NCI-H345 (cell line): ENCODE data around the gene ANP32A.
A peak's percentile ranks its signal among the peaks of the same experiment; 100 is the strongest.
"Not testable (repeated sequence)": the region's sequence is repeated elsewhere in the genome, so short reads cannot be mapped to it uniquely, and the experiment has no call there.

Source experiments
- DNase-seq: peaks from one replicate; lab custom pipeline; 2025; lab: John Stamatoyannopoulos, UW

ANP32A gene

DNA sequence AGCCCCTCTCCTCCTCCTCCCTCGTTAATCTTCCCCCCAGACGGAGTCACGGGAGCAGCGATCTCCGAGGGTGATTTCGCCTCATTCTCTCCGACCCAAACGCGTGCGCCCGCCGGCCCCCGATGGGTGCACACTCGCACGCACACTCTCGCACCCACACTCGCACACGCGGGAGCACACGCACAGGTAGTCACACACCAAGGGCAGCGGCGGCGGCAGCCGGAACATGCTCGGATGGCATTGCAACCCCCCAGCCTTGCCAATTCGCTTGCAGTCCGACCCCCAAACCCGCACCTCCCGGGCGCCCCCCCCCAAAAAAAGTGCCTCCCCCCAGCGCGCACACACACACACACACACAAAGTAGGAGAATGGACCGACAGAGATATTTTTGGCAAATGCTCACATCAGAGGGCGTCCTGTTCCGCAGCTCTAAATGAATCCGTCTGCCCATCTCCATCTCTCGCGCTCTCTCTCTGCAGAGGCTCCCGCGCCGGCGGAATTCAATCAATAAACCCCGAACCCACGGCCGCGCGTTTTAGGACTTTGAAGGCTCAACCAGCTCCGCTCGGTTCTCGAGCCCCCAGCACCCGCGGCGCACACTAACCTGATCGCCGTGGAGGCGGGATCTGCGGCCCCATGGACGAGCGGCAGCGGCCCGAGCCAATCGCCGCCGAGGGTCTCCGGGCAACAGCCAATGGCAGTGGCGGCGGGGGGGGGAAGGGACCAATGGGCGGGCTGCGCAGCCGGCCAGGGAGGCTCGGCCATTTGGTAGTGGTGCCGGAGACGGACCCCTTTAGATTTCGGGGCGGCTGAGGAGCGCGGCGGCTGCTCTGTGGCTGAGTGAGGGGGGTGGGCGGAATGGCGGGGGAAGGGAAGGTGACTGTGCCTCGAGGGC is at the start of gene ANP32A:
TSS of gene ANP32A (minus strand) at position 601 of the 895 bp plus-strand sequence. CDS start at position 457, 144 bp downstream.
- peak; percentile 91 for DNase-seq

DNA sequence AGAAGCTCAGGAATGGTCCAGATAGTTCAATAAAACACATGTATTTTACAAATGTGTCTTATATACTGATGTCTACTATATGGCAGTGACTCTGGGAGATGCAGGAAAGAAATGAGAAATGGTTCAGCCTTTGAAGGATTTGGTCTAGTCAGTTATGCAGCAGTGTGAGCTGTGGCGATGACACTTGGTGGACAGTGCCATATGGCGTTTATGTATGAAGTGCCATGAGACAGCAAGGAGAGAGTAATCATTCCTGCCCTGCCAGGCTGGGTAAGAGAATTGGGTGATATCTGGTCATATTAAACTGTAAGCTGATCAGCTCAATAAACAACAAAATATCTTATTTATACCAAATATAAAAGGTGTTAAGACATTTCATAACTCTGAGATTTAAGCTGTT is 47.6 kb upstream of the ANP32A start:
- DNase-seq, result no peak

DNA sequence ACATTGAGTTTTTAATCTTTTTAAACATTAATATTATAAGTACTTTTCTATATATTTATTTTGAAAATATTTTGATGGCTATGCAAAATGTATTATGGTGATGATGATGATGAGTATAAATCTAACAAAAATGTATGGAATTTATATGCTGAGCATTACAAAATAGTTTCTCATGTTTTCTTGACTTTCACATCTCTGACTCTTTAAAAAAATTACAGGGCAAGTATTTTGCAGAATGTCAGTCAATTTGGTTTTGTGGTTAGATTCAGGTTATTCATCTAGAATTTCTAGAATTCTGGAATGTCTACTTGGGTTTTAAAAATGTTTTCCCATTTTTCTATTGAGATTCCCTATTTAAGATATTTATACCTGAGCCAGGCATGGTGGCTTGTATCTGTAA is 41.7 kb upstream of the ANP32A start:
- DNase-seq, result no peak

DNA sequence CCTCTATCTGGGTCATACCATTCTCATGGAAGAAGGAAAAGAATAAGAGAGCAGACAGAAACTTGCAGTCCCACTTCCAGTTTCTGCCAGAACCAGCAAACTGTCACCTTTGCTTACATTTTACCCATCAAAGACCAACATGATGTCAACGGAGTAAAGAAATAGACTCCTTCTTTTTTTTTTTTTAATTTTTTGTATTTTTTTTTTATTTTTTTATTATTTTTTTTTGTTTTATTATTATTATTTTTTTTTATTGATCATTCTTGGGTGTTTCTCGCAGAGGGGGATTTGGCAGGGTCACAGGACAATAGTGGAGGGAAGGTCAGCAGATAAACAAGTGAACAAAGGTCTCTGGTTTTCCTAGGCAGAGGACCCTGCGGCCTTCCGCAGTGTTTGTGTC is 38.0 kb upstream of the ANP32A start:
- DNase-seq, result not testable (repeated sequence)

DNA sequence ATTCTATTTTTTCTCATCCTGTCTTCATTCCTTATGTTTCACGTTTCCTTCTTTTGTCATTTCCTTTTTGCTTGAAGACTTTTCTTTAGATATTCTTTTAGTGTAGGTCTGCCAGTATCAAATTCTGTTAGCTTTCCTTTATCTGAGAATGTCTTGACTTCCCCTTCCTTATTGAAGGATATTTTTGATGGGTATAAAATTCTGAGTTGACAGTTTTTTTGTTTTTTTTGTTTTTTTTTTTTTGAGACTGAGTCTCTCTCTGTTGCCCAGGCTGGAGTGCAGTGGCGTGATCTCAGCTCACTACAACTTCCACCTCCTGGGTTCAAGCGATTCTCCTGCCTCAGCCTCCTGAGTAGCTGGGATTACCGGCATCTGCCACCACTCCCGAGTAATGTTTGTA is 36.7 kb upstream of the ANP32A start:
- DNase-seq, result not testable (repeated sequence)

DNA sequence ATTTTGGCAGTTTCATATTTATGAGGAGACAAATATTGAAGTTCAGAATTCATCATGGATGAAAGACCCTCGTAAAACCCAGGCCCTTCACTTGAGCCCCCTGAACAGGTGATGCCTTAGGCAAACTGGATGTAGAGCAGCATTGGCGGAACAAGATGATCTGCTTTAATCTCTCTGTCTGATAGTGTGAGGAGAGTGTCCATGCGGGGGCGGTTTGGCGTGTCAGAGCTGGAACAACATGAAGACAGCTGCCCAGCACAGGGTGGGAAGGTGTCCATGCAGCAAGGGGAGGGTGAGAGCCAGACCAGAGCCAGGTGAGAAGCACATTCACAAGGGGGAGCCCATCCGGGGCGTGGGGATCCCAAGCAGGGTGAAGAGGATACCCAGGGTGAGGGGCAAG is 31.8 kb upstream of the ANP32A start:
- no peak for DNase-seq

DNA sequence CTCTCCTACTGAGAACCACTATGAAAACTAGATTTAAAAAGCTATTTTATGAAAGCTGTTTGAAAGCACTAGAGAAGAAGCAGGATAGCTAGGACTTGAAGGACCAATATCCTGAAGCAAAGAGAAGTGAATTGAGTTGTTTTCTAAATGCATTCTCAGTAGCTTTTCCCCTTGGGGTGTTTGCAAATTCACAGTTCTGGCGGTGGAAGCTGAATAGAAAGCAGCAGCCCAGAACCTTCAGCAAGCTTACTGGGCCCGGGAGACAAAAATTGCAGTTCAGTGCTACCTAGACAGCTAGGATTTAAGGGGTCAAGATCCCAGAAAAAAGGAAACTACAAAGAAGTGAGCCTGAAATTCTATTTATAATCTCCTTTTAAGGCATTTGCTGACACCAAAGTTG is 31.3 kb upstream of the ANP32A start:
- DNase-seq, result no peak

DNA sequence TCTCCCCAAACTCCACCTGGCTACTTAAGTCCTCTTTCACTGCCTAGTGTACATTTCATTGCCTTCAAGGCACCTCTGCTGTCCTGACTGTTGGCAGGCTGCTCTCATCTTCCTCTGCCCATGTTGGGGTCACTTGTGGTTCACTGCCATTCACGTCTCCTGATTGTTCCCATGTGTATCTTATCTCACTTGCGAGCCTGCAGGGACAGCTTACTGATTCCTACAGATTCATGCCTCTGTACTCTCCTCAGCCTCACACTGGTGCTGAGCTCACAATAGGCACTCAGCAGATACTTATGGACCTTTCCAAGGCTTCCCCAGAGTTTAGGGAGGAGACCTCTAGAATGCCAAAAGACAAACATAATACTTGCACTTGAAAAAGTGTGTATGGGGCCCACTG is 28.8 kb upstream of the ANP32A start:
- no peak for DNase-seq

DNA sequence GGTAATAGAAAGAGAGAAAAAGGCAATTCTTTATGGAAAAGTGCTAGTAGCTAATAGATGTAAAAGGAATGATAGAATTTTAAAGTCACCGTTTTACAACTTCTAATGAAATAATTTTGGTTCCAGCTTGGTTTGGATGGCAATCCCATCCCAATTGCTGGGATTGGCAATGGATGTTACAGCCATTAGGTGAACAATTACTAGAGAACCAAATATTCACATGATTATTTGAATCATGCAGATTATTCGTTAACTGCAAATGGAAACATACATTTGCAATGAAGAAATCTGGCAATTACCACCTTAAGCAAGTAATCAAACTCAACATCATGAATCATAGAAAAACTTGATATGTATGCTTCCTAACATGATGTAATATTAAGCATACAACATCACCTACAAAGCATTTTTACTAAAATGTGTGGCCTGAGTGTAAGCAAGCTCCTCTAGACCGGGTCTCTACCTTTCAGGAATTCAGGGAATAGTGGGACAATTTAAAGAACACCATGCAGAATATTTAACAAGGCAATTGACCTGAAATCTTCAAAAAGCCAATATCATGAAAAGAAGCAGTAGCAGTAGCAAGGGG is 26.2 kb upstream of the ANP32A start:
- DNase-seq, result no peak

DNA sequence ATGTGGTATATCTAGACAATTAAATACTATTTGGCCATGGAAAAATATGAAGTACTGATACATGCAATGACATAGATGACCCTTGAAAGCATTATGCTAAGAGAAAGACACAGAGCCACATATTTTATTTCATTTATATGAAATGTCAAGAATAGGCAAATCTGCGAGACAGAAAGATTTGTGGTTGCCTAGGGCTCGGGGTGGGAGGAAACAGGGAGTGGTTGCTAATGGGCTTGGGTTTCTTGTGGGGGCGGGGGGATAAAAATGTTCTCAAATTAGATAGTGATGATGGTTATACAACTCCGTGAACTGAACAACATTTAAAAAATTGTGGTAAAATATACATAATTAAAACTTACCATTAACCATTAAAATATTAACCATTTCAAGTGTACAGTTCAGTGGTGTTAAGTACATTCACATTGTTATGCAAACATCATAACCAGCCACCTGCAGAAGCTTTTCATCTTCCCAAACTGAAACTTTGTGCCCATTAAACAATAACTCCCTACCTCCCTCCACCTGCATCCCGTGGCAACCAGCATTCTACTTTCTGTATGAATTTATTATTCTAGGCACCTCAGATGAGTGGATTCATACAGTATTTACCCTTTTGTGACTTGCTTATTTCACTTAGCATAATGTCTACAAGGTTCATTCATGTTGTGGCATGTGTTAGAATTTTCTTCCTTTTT is 24.3 kb upstream of the ANP32A start:
- DNase-seq, result no peak

DNA sequence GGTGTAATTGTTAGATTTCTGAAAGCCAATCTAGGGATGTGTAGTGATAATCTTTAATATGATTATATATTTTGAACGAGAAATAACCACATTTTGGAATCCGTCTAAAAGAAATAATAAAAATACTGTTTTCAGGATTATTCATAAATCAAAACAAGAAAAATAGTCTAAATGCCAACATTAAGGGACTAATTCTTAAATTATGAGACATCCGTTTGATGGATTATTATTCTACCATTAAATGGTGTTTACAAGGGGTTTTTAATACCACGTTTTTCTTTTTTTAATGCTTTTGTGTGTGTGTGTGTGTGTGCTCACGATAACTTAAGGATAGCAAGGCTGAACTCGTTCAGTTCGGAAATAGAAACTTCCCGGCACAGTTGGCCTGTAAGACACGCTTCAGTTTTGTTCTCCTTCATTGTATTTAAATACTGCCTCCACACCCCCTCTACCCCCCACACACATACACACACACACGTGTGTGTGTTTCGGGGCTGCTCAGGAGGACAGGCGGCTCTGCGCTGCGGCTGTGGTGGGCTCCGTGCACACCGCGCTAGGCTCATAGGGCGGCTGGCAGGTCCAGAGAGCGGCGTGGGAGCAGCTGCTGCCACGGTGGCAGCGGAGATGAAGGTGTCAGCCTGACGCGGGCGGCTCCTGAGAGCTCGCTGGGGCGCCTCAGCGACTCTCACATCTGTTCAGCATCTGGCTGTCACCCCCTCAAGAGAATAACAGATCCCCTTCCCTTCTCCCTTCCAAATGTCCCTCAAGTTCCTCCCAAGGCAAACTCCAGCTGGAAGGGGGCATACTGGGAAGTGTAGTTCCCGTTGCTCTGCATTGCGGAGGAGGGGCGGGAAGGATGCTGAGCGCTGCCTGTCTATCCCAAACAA is 23.0 kb upstream of the ANP32A start:
- DNase-seq, result peak; percentile 28

DNA sequence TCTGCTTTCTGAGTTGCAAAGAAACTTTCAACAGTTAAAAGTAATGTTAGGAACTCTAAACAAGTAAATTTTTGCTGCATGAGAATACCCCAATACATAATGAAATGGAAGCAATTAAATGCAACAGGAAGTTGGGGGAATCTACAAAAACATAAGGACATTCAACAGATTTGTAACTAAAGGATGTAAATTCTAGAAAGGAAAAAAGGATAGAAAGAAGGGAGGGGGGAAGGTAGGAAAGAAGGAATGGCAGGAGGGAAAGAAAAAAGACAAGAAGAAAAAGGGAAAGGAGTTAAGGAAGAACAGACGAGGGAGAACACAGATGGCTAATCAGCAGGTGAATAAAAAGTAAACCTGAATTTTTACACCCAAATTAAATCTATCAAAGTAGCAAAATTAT is 22.3 kb upstream of the ANP32A start:
- no peak for DNase-seq

DNA sequence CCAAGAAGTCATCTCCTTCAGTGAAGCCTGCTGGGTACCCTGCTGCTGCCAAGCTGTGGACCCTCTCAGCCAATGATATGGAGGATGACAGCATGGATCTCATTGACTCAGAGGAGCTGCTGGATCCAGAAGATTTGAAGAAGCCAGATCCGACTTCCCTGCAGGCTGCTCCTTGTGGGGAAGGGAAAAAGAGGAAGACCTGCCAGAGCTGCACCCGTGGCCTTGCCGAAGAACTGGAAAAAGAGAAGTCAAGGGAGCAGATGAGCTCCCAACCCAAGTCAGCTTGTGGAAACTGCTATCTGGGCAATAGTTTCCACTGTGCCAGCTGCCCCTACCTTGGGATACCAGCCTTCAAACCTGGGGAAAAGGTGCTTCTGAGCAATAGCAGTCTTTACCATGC is 13.7 kb upstream of the ANP32A start:
- DNase-seq, result no peak

DNA sequence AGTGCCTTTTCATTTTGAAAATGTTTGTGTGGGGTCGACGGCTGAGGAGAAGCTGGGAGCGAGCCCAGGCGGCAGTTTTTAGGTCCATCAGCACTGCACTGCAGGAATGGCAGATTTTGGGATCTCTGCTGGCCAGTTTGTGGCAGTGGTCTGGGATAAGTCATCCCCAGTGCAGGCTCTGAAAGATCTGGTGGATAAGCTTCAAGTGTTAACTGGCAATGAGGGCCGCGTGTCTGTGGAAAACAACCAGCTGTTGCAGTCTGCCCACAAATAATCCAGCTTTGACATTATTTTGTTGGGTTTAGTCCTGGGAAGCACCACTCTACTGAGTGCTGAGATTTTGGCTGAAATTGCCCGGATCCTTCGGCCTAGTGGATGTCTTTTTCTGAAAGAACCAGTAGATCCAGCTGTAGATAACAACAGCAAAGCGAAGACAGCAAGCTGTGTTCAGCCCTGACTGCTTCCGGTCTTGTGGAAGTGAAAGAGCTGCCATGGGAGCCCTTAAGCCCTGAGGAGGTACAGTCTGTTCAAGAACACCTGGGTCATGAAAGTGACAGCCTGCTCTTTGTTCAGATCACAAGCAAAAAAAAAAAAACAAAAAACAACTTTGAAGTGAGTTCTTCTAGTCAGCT is 13.1 kb upstream of the ANP32A start:
- DNase-seq, result no peak

DNA sequence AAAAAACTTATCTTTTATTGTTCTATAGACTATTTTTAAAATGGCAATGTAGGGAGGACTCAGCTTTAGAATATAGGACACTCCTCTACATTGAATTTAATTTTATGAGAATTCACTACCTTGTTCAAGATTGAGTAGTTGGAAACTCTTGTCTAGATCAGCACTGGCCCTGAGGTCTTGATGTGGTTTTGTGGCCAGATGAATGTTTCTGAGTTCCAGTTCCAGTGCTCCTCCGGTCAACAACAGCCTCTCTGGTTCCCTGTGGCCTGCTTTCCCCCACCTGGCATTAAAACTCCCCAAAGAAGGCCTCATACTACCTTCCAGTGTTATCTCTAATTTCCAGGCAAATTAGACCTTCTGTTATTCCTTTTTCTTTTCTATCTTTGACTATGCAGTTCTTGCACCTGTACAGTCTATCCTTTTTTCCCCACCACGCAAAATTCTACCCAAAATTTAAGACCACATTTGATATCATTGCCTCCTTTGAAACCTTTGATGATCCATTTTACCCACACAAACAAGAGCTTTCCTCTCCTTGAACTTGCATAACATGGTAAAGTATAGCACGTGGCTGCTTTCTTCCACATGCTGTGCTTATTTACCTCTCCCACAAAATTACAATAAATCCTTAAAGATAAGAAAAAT is 9.6 kb upstream of the ANP32A start:
- DNase-seq, result no peak

DNA sequence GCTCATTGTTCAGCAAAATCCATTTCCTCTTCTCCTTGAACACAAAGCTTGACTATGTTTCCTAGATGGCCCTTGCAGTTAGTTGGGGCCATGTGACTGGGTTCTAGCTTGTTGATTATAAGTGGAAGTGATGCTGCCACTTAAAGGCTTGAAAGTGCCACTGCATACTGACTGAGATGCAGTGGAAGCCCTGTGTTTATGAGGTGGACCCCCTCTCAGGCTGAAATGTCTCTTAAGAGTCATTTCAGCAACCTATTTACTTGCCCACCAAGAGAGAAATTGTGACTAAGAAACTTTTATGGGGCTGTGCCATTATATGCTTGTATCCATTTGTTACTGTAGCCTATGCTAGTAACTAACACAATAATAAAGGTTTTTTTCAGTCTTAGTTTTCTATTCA is 8.4 kb upstream of the ANP32A start:
- no peak for DNase-seq

DNA sequence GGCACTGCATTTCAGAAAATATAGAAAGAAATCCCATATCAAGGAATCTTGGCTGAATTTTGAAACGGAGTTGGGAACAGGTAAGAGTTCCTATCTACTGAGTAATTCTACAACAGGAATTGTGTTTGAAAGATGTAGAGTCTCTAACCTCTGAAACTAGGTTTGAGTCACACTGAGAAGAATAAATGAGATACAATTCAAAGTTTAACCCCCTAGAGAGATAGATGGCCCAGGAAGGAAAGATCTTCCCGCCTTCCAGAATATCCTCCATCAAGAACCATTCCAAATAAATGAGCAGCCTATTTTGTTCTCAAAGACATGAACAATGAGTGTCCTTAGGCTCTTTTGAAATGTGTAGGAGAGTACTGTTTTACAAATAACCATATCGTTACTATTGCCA is 2.9 kb upstream of the ANP32A start:
- no peak for DNase-seq

DNA sequence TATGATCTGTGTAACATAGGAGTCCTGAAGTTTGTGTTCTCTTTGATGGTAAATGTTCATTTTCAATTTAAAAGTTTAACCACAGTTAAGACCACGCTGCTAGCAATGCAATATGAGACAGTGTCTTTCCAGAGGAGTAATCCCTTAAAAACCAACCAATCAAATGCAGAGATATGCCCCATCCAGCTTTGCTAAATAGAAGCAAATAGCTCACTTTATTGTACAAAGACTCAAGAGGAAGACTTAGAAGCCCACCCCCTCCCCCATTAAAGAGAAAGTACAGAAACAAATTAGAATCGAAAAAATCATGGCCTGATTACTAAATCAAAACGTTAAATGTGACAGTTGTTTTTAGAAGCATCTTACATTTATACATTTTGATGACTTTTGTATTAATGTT is 2.1 kb upstream of the ANP32A start:
- DNase-seq, result no peak

DNA sequence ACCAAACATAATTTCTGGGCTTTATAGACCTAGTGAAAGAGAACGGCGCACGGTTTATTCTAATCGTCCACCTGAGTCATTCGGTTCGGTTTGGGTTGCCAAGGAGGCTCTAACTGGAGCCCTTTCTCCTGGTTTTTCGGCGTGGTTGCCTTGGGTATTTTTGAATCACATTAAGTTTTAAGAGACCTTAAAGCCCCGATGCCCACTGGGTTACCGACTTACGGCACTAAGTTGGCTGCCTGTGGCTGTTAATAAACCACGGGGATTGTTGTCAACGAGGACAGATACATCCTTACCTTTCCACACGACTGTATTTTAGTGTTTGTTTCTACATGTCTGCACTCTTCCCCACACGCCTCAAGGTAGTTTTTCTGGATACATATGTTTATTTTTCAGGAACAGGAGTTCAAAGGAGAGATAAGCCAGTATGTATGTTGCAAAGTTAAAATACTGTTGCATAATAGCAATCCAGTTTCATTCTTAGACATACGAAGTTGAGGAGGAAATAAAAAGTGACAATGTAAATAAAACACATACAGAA is 1.2 kb upstream of the ANP32A start:
- DNase-seq, result peak; percentile 18

DNA sequence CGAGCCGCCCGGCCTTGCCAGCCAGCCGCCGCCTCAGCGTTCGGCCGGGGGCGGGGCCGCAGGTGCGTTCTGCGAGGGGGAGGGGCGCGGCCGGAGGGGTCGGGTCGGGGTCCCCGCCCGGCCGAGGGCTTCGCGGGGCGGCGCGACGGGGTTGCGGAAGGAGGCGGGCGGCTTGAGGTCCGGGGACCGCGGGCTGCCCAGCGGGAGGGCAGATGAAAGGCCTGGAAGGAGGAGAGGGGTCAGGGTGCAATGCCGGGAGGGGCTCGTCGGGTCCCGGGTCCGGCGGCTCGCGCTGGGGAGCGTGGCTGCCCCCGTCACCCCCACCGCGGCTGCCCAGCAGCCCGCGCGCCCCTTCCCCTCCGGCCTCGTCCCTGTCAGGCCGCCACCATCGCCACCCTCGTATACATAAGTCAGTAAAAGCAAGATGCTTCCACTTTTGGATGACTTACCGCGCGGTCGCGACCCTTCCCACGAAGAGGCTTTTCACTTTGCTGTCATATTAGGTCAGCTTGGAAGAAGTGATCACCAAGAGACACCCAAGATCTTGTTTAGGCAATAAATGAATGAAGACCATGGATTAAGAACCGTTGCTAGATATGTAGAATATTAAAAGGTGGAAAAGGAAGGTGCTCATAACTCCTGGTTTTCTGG is 620 bp upstream of the ANP32A start:
- no peak for DNase-seq
